Lower leg skin (tissue), 4 donors: ENCODE measurements around the gene KTN1. TPM values are rescaled to one million over a fixed set of nuclear protein-coding genes. Genes with fewer than 3 reads are reported as not detected.

Experiments used
- DNase-seq, 2 donors: peaks; one replicate each; pipeline ENCODE4 v3.0.0-alpha.2; 2019; ENCODE audit warnings: low spot score in 2 of 2
- H3K4me3 ChIP-seq: fragments of 200-600 bp; sonication (generic); 2 replicates; pipeline ENCODE4 v1.5.1; 2017; ENCODE audit warnings: mild to moderate bottlenecking, low read depth; ENCODE audit not compliant: poor library complexity, severe bottlenecking
- POLR2A ChIP-seq, 2 donors: fragments of 450-650 bp; IDR thresholded peaks; one replicate each; pipeline ENCODE4 v1.6.1; 2016 to 2017; ENCODE audit warnings: antibody characterized with exemption in 2 of 2, mild to moderate bottlenecking in 1 of 2, moderate library complexity in 1 of 2
- WGBS, 2 donors: methylation state at CpG; one replicate each; pipeline ENCODE4 v1.1.5; 2018; 5-methylcytosine and 5-hydroxymethylcytosine counted together
- intact Hi-C: fragments of 100-400 bp; cut with DNase I; formaldehyde crosslinking; loops from one replicate; pipeline ENCODE4 v1.15.0; 2023; ENCODE audit warnings: low total_unique reads
- total RNA-seq, 4 donors: library from RNA; depleted of rRNA; stranded (reverse); fragments of >200 nt; gene quantifications; one replicate each; pipeline ENCODE4 v1.1.0, GENCODE V29; 2016
- TF ChIP-seq, protein P1 (sequence below), 3 donors: fragments of 450-650 bp; IDR thresholded peaks; one replicate each; pipeline ENCODE4 v1.5.1; 2016; ENCODE audit warnings: antibody characterized with exemption in 3 of 3, mild to moderate bottlenecking in 3 of 3, moderate library complexity in 2 of 3

The KTN1 gene
- total RNA-seq, 4 donors from 2014 or later, result 97.7 to 117 (median 106) TPM

DNA sequence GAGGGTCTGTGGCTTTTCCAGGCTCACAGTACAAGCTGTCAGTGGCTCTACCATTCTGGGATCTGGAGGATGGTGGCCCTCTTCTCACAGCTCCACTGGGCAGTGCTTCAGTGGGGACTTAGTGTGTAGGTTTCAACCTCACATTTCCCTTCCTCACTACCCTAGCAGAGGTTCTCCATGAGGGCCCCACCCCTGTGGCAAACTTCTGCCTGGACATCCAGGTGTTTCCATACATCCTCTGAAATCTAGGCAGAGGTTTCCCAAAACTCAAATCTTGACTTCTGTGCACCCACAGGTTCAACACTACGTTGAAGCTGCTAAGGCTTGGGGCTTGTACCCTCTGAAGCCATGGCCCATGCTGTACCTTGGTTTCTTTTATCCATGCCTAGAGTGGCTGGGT, 40.3 kb downstream of the KTN1 start:
- WGBS, 2 donors, result 100% methylated on average over 1 of the region's 1 CpG
- no peak for TF ChIP-seq POLR2A (IDR thresholded peaks at IDR 0.05)
- TF ChIP-seq, protein P1, sequence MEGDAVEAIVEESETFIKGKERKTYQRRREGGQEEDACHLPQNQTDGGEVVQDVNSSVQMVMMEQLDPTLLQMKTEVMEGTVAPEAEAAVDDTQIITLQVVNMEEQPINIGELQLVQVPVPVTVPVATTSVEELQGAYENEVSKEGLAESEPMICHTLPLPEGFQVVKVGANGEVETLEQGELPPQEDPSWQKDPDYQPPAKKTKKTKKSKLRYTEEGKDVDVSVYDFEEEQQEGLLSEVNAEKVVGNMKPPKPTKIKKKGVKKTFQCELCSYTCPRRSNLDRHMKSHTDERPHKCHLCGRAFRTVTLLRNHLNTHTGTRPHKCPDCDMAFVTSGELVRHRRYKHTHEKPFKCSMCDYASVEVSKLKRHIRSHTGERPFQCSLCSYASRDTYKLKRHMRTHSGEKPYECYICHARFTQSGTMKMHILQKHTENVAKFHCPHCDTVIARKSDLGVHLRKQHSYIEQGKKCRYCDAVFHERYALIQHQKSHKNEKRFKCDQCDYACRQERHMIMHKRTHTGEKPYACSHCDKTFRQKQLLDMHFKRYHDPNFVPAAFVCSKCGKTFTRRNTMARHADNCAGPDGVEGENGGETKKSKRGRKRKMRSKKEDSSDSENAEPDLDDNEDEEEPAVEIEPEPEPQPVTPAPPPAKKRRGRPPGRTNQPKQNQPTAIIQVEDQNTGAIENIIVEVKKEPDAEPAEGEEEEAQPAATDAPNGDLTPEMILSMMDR (IDR thresholded peaks at IDR 0.05), result no peak
- no peak overlapping the region for H3K4me3 ChIP-seq
- DNase-seq, result no peak
- intact Hi-C loops, result no loop called here

DNA sequence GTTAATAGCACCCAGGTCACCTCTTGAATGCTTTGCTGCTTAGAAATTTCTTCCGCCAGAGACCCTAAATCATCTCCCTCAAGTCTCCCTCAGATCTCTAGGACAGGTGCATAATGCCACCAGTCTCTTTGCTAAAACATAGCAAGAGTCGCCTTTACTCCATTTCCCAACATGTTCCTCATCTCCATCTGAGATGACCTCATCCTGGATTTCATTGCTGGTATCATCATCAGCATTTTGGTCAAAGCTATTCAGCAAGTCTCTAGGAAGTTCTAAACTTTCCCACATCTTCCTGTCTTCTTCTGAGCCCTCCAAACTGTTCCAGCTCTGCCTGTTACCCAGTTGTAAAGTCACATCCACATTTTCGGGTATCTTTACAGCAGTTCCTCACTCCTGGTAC, 41.0 kb downstream of the KTN1 start:
- no peak for TF ChIP-seq POLR2A (IDR thresholded peaks at IDR 0.05)
- TF ChIP-seq, protein P1 (IDR thresholded peaks at IDR 0.05), result no peak
- intact Hi-C loops, result no loop called here
- WGBS, 2 donors, result 98 to 99% methylated on average over 3 of the region's 3 CpGs
- H3K4me3 ChIP-seq, result no peak overlapping the region
- DNase-seq, result no peak

DNA sequence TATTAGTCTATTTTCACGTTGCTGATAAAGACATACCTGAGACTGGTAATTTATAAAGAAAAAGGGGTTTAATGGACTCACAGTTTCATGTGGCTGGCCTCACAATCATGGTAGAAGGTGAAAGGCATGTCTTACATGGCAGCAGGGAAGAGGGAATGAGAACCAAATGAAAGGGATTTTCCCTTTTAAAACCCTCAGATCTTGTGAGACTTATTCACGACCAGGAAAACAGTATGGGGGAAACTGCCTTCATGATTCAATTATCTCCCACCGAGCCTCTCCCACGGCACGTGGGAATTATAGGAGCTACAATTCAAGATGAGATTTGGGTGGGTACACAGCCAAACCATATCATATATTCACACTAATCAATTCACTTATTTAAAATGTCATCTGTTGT, 41.4 kb downstream of the KTN1 start:
- 90 to 92% methylated on average over 5 of the region's 5 CpGs for WGBS, 2 donors
- intact Hi-C loops, result no loop called here
- TF ChIP-seq POLR2A (IDR thresholded peaks at IDR 0.05), result no peak
- TF ChIP-seq, protein P1 (IDR thresholded peaks at IDR 0.05), result no peak
- no peak overlapping the region for H3K4me3 ChIP-seq
- no peak for DNase-seq

DNA sequence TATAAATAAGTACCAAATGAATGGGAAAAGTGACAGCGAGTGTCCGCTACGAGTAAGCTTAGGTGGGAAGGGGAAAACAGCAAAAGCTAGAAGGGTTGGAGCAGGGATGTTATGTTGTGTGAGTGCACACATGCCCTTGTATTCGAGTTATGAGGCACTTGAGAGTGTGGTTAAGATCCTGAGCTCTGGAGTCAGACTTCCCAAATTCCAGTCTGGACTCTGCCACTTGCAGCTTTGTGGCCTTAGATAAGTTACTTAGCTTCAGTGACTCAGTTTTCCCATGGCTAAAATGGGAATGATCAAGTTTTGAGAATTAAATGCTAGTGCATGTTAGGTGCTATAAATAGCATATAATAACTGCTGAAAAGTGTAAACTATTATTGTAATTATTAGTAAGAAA, 44.9 kb downstream of the KTN1 start:
- no peak overlapping the region for H3K4me3 ChIP-seq
- TF ChIP-seq, protein P1 (IDR thresholded peaks at IDR 0.05), result no peak
- TF ChIP-seq POLR2A (IDR thresholded peaks at IDR 0.05), result no peak
- intact Hi-C loops, result no loop called here
- DNase-seq, result no peak
- WGBS, 2 donors, result 92% methylated on average over 4 of the region's 4 CpGs

DNA sequence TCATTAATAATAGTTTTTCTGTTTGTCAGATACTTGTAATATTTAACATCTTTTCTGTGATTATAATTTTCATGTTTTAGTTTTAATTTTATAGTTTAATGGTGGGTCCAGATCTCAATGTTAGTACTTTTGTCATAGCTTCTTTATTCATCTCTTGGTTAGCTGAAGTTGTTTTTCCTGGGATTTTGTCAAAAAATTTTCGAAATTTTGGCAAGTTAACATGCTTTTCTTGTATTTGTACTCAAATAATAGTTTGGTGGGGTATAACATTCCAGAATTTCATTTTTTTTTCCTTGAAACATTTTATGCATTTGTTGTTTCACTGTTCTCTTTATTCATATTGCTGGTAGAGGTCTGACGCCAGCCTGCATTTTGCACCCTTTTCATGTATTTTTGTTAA, 45.5 kb downstream of the KTN1 start:
- intact Hi-C loops, result no loop called here
- TF ChIP-seq, protein P1 (IDR thresholded peaks at IDR 0.05), result no peak
- no peak for TF ChIP-seq POLR2A (IDR thresholded peaks at IDR 0.05)
- DNase-seq, result no peak
- WGBS, 2 donors, result 56 to 60% methylated on average over 2 of the region's 2 CpGs
- no peak overlapping the region for H3K4me3 ChIP-seq

DNA sequence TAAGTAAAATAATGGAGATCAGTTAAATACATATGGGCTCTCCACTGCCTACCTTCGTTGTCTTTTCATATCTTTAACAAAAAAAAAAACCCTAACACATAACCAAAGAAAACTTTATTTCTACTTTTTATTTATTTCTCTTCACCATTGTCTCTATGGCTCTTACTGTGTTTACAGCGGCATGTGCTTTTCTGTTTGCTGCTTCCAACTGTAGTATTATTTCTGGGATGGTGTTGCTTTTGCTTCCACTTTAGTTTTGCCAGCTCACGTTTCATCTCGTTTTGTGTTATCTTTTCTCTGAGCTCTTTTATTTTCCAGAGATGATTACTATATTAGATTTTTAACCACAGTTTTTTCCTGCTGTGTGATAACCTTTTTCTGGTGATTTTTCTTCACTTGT, 46.1 kb downstream of the KTN1 start:
- intact Hi-C loops, result no loop called here
- TF ChIP-seq, protein P1 (IDR thresholded peaks at IDR 0.05), result no peak
- no peak for TF ChIP-seq POLR2A (IDR thresholded peaks at IDR 0.05)
- WGBS, 2 donors, result 58 to 62% methylated on average over 4 of the region's 4 CpGs
- DNase-seq, result no peak
- no peak overlapping the region for H3K4me3 ChIP-seq
